ACC112 (cell line): ENCODE measurements around the gene NXN.
"Not testable (repeated sequence)": the region's sequence is repeated elsewhere in the genome, so short reads cannot be mapped to it uniquely, and the experiment has no call there.

ENCODE experiments used
- H2AFZ ChIP-seq: fragments of 200-600 bp; sonication (generic); one replicate; pipeline ENCODE4 v1.6.0; 2017; ENCODE audit warnings: antibody characterized with exemption, low read length; ENCODE audit not compliant: unreplicated experiment
- H3K27ac ChIP-seq: fragments of 200-600 bp; sonication (generic); 2 replicates; pipeline ENCODE4 v1.5.1; 2014; ENCODE audit warnings: low read depth, mild to moderate bottlenecking, antibody characterized with exemption, low read length, moderate library complexity
- H3K27me3 ChIP-seq: fragments of 200-600 bp; sonication (generic); 2 replicates; pipeline ENCODE4 v1.6.1; 2014; ENCODE audit warnings: mild to moderate bottlenecking, antibody characterized with exemption, low read length, moderate library complexity, mixed read lengths; ENCODE audit not compliant: insufficient read depth
- H3K36me3 ChIP-seq: fragments of 200-600 bp; sonication (generic); 2 replicates; pipeline ENCODE4 v1.6.1; 2016; ENCODE audit warnings: mild to moderate bottlenecking, antibody characterized with exemption, low read length, moderate library complexity, mixed read lengths; ENCODE audit not compliant: insufficient read depth
- H3K4me1 ChIP-seq: fragments of 200-600 bp; sonication (generic); one replicate; pipeline ENCODE4 v1.6.1; 2016; ENCODE audit warnings: low read length, mixed read lengths; ENCODE audit not compliant: insufficient read depth, unreplicated experiment, control insufficient read depth
- H3K4me3 ChIP-seq: fragments of 200-600 bp; sonication (generic); 2 replicates; pipeline ENCODE4 v1.5.1; 2014; ENCODE audit warnings: mild to moderate bottlenecking, low read depth, low read length
- H3K79me2 ChIP-seq: fragments of 200-600 bp; sonication (generic); one replicate; pipeline ENCODE4 v1.6.0; 2016; ENCODE audit warnings: low read length; ENCODE audit not compliant: control insufficient read depth, unreplicated experiment, insufficient read depth

Gene NXN

GRCh38 chr17:759964-760363 is 219.6 kb downstream of the NXN start:
- H3K4me3 ChIP-seq, result no peak overlapping the region
- H2AFZ ChIP-seq, result no peak overlapping the region
- no peaks in the 10 kb centered on the region for H3K4me1 ChIP-seq
- no peaks in the 10 kb centered on the region for H3K79me2 ChIP-seq
- peaks cover 11% of the 10 kb centered on the region for H3K36me3 ChIP-seq
- no peaks in the 10 kb centered on the region for H3K27me3 ChIP-seq
- no peak overlapping the region for H3K27ac ChIP-seq

- H3K4me1 ChIP-seq, H3K27ac ChIP-seq, H3K4me3 ChIP-seq, H3K27me3 ChIP-seq, H3K36me3 ChIP-seq, H3K79me2 ChIP-seq, H2AFZ ChIP-seq: not testable (repeated sequence)
Observed at GRCh38 chr17:756010-756567, 223.5 kb downstream of the NXN start.

GRCh38 chr17:755319-755961 is 224.1 kb downstream of the NXN start:
- H3K79me2 ChIP-seq, result peaks cover 16% of the 10 kb centered on the region
- H3K4me3 ChIP-seq, H3K27me3 ChIP-seq, H2AFZ ChIP-seq, H3K27ac ChIP-seq, H3K36me3 ChIP-seq, H3K4me1 ChIP-seq: not testable (repeated sequence)

- H3K79me2 ChIP-seq, result peaks cover 31% of the 10 kb centered on the region
- no peak overlapping the region for H3K4me3 ChIP-seq
- H3K27ac ChIP-seq, result no peak overlapping the region
- H2AFZ ChIP-seq, result no peak overlapping the region
- no peaks in the 10 kb centered on the region for H3K27me3 ChIP-seq
- peaks cover 9% of the 10 kb centered on the region for H3K4me1 ChIP-seq
- peaks cover 11% of the 10 kb centered on the region for H3K36me3 ChIP-seq
Observed at GRCh38 chr17:753418-753817, 226.2 kb downstream of the NXN start.

- H2AFZ ChIP-seq, result peak overlapping the region; percentile 99
- peaks cover 9% of the 10 kb centered on the region for H3K4me1 ChIP-seq
- H3K36me3 ChIP-seq, result peaks cover 18% of the 10 kb centered on the region
- H3K27ac ChIP-seq, result no peak overlapping the region
- peak overlapping the region; percentile 98 for H3K4me3 ChIP-seq
- no peaks in the 10 kb centered on the region for H3K27me3 ChIP-seq
- H3K79me2 ChIP-seq, result peaks cover 38% of the 10 kb centered on the region
Observed at GRCh38 chr17:752620-753219, 226.9 kb downstream of the NXN start.

GRCh38 chr17:752002-752619 is 227.5 kb downstream of the NXN start, which contains the start of gene GEMIN4:
GEMIN4 (minus strand) TSS chr17:752264; CDS start chr17:752142, 122 bp downstream.
- peaks cover 44% of the 10 kb centered on the region for H3K79me2 ChIP-seq
- H3K27ac ChIP-seq, result peak within 1 kb of the TSS; percentile 46; the same call in 1 of the 2 replicates
- peaks cover 9% of the 10 kb centered on the region for H3K4me1 ChIP-seq
- peaks cover 23% of the 10 kb centered on the region for H3K36me3 ChIP-seq
- H3K27me3 ChIP-seq, result no peaks in the 10 kb centered on the region
- peak within 1 kb of the TSS; percentile 99 for H2AFZ ChIP-seq
- H3K4me3 ChIP-seq, result peak within 1 kb of the TSS; percentile 98

- peak overlapping the region; percentile 52 for H2AFZ ChIP-seq
- peaks cover 9% of the 10 kb centered on the region for H3K4me1 ChIP-seq
- peaks cover 51% of the 10 kb centered on the region for H3K79me2 ChIP-seq
- H3K27me3 ChIP-seq, result no peaks in the 10 kb centered on the region
- H3K4me3 ChIP-seq, result peak overlapping the region; percentile 98
- peak overlapping the region; percentile 46; the same call in 1 of the 2 replicates for H3K27ac ChIP-seq
- peaks cover 30% of the 10 kb centered on the region for H3K36me3 ChIP-seq
Observed at GRCh38 chr17:751269-752001, 228.1 kb downstream of the NXN start.

- Histone ChIP-seq H3K27me3 (no peaks in the 10 kb centered on the region), H3K4me3 (peak overlapping the region; percentile 98), H3K36me3 (peaks cover 38% of the 10 kb centered on the region), H2AFZ (no peak overlapping the region), H3K27ac (no peak overlapping the region), H3K79me2 (peaks cover 55% of the 10 kb centered on the region), H3K4me1 (peaks cover 9% of the 10 kb centered on the region)
Observed at GRCh38 chr17:750431-751037, 229.0 kb downstream of the NXN start.

GRCh38 chr17:749359-749758 is 230.2 kb downstream of the NXN start:
- Histone ChIP-seq H3K79me2 (peaks cover 65% of the 10 kb centered on the region), H3K36me3 (peaks cover 44% of the 10 kb centered on the region)
- not testable (repeated sequence) for H2AFZ ChIP-seq, H3K27ac ChIP-seq, H3K27me3 ChIP-seq, H3K4me3 ChIP-seq, H3K4me1 ChIP-seq
